H9 (cell line): ENCODE results near the gene ODAD2. TPM values are rescaled to one million over a fixed set of nuclear protein-coding genes. Genes with fewer than 3 reads are reported as not detected.

ENCODE experiments used
- DNase-seq: peaks from one replicate; pipeline ENCODE4 v3.0.0-alpha.2; 2017
- H2AFZ ChIP-seq: one replicate; pipeline ENCODE4 v1.6.1; 2013; ENCODE audit warnings: mild to moderate bottlenecking, low read length, control low read depth, moderate library complexity
- H2AK5ac ChIP-seq: 2 replicates; pipeline ENCODE4 v1.6.1; 2013; ENCODE audit warnings: low read length, control low read depth, mixed read lengths; ENCODE audit not compliant: insufficient read length
- H2BK120ac ChIP-seq: one replicate; pipeline ENCODE4 v1.6.1; 2013; ENCODE audit warnings: low read depth, mild to moderate bottlenecking, low read length, control low read depth, inconsistent platforms; ENCODE audit not compliant: poor library complexity, severe bottlenecking
- H2BK12ac ChIP-seq: 2 replicates; pipeline ENCODE4 v1.6.1; 2013; ENCODE audit warnings: low read length, control low read depth, mixed read lengths, low read depth; ENCODE audit not compliant: insufficient read length
- H2BK15ac ChIP-seq: 2 replicates; pipeline ENCODE4 v1.6.1; 2013; ENCODE audit warnings: low read depth, low read length, control low read depth
- H2BK20ac ChIP-seq: one replicate; pipeline ENCODE4 v1.6.1; 2013; ENCODE audit warnings: low read depth, mild to moderate bottlenecking, low read length, control low read depth, inconsistent platforms; ENCODE audit not compliant: poor library complexity, severe bottlenecking
- H2BK5ac ChIP-seq: 2 replicates; pipeline ENCODE4 v1.6.1; 2013; ENCODE audit warnings: low read length, control low read depth, mixed read lengths; ENCODE audit not compliant: insufficient read length
- H3K14ac ChIP-seq: 2 replicates; pipeline ENCODE4 v1.6.1; 2013; ENCODE audit warnings: low read length, control low read depth; ENCODE audit not compliant: insufficient read depth
- H3K18ac ChIP-seq: 2 replicates; pipeline ENCODE4 v1.6.1; 2013; ENCODE audit warnings: low read depth, mild to moderate bottlenecking, mixed read lengths, low read length, control low read depth; ENCODE audit not compliant: insufficient read length
- H3K23ac ChIP-seq: 2 replicates; pipeline ENCODE4 v1.6.1; 2013; ENCODE audit warnings: low read length, control low read depth, mixed read lengths, low read depth; ENCODE audit not compliant: insufficient read length
- H3K23me2 ChIP-seq: 2 replicates; pipeline ENCODE4 v1.6.1; 2013; ENCODE audit warnings: low read depth, mild to moderate bottlenecking, mixed read lengths, low read length, control low read depth; ENCODE audit not compliant: insufficient read length, poor library complexity, severe bottlenecking
- H3K27ac ChIP-seq: 2 replicates; pipeline ENCODE4 v1.5.1; 2013; ENCODE audit warnings: low read length, control low read depth, mixed read lengths, low read depth; ENCODE audit not compliant: insufficient read length
- H3K27me3 ChIP-seq: 2 replicates; pipeline ENCODE4 v1.6.1; 2013; ENCODE audit warnings: low read length, control low read depth, inconsistent platforms; ENCODE audit not compliant: insufficient read depth
- H3K4ac ChIP-seq: 2 replicates; pipeline ENCODE4 v1.6.1; 2013; ENCODE audit warnings: low read depth, mild to moderate bottlenecking, control low read depth, inconsistent platforms, low read length, moderate library complexity
- H3K4me1 ChIP-seq: 2 replicates; pipeline ENCODE4 v1.6.1; 2013; ENCODE audit warnings: low read length, control low read depth, inconsistent platforms; ENCODE audit not compliant: insufficient read depth
- H3K4me2 ChIP-seq: 2 replicates; pipeline ENCODE4 v1.6.1; 2013; ENCODE audit warnings: low read length, control low read depth, mixed read lengths; ENCODE audit not compliant: insufficient read length, insufficient read depth
- H3K56ac ChIP-seq: 2 replicates; pipeline ENCODE4 v1.6.1; 2013; ENCODE audit warnings: low read depth, mild to moderate bottlenecking, mixed read lengths, low read length, control low read depth; ENCODE audit not compliant: insufficient read length
- H3K79me1 ChIP-seq: 2 replicates; pipeline ENCODE4 v1.6.1; 2013; ENCODE audit warnings: low read depth, mild to moderate bottlenecking, moderate library complexity, low read length, control low read depth, inconsistent platforms; ENCODE audit not compliant: insufficient read depth, poor library complexity, severe bottlenecking
- H3K79me2 ChIP-seq: 2 replicates; pipeline ENCODE4 v1.6.1; 2013; ENCODE audit warnings: low read length, control low read depth, inconsistent platforms; ENCODE audit not compliant: insufficient read depth
- H3K9ac ChIP-seq: 2 replicates; pipeline ENCODE4 v1.6.1; 2013; ENCODE audit warnings: low read length, control low read depth, mixed read lengths; ENCODE audit not compliant: insufficient read length; ENCODE audit errors: extremely low read depth
- H3K9me3 ChIP-seq: one replicate; pipeline ENCODE4 v1.6.1; 2013; ENCODE audit warnings: low read depth, low read length, inconsistent platforms; ENCODE audit not compliant: control insufficient read depth
- H3T11ph ChIP-seq: one replicate; pipeline ENCODE4 v1.6.1; 2013; ENCODE audit warnings: mild to moderate bottlenecking, low read length, control low read depth, inconsistent platforms
- H4K20me1 ChIP-seq: one replicate; pipeline ENCODE4 v1.6.1; 2013; ENCODE audit not compliant: control insufficient read depth, insufficient read length, insufficient read depth
- H4K5ac ChIP-seq: 2 replicates; pipeline ENCODE4 v1.6.1; 2013; ENCODE audit warnings: low read depth, mild to moderate bottlenecking, mixed read lengths, low read length, control low read depth; ENCODE audit not compliant: insufficient read length
- H4K8ac ChIP-seq: replicated peaks from 2 replicates; pipeline ENCODE4 v1.6.1; 2013; ENCODE audit warnings: low read length, control low read depth, mixed read lengths, low read depth; ENCODE audit not compliant: insufficient read length
- H4K91ac ChIP-seq: 2 replicates; pipeline ENCODE4 v1.6.1; 2013; ENCODE audit warnings: low read depth, mild to moderate bottlenecking, moderate library complexity, mixed read lengths, low read length, control low read depth; ENCODE audit not compliant: insufficient read length
- H3K27ac Mint-ChIP-seq, 3 experiments: 2 replicates in 2 of 3; 3 replicates in 1 of 3; pipeline ENCODE4 v1.8.0; 2020 to 2021; ENCODE audit warnings: mixed read lengths in 3 of 3, mild to moderate bottlenecking in 1 of 3, moderate library complexity in 1 of 3
- H3K27me3 Mint-ChIP-seq: 2 replicates; pipeline ENCODE4 v1.8.0; 2021; ENCODE audit warnings: low read depth, mild to moderate bottlenecking, moderate library complexity, mixed read lengths
- H3K36me3 Mint-ChIP-seq, 3 experiments: 2 replicates in 2 of 3; 3 replicates in 1 of 3; pipeline ENCODE4 v1.8.0; 2020 to 2021; ENCODE audit warnings: low read depth in 3 of 3, mixed read lengths in 3 of 3; ENCODE audit not compliant: insufficient read depth in 1 of 3
- H3K4me1 Mint-ChIP-seq, 2 experiments: 2 replicates each; pipeline ENCODE4 v1.8.0; 2020; ENCODE audit warnings: mixed read lengths in 2 of 2
- H3K4me3 Mint-ChIP-seq, 2 experiments: 2 replicates in 1 of 2; 3 replicates in 1 of 2; pipeline ENCODE4 v1.8.0; 2020 to 2021; ENCODE audit warnings: mild to moderate bottlenecking in 2 of 2, mixed read lengths in 2 of 2, moderate library complexity in 1 of 2
- H3K9me3 Mint-ChIP-seq, 2 experiments: 2 replicates in 1 of 2; 3 replicates in 1 of 2; pipeline ENCODE4 v1.8.0; 2020; ENCODE audit warnings: mild to moderate bottlenecking in 2 of 2, mixed read lengths in 2 of 2, moderate library complexity in 1 of 2
- CTCF ChIP-seq: fragments of 200-600 bp; sonication (generic); conservative IDR thresholded peaks from 3 replicates; pipeline ENCODE4 v1.8.0; 2021; ENCODE audit warnings: antibody characterized with exemption, mild to moderate bottlenecking
- WGBS: extraction: QIAGEN DNeasy Blood & Tissue Kit; methylation state at CpG from one replicate; pipeline ENCODE4 v1.1.7; 2013; ENCODE audit warnings: missing lambda C conversion rate, low lambda C conversion rate, mixed read lengths; ENCODE audit not compliant: insufficient read length; ENCODE audit errors: extremely low coverage; 5-methylcytosine and 5-hydroxymethylcytosine counted together
- total RNA-seq: library from RNA; stranded (reverse); gene quantifications from 2 replicates; pipeline ENCODE4 v1.2.1, GENCODE V29; 2021

Gene ODAD2
- total RNA-seq, 1 experiment from 2014 or later = 4.5 TPM

- DNase-seq = no peak
- Histone ChIP-seq H3K23me2 (no peaks in the 10 kb centered on the region), H2AFZ (no peak overlapping the region), H2BK120ac (no peak overlapping the region), H3K4ac (no peak overlapping the region), H3K18ac (no peak overlapping the region), H3K14ac (no peak overlapping the region), H2BK20ac (no peak overlapping the region), H3K23ac (no peak overlapping the region), H3K4me1 (no peaks in the 10 kb centered on the region), H3K9ac (no peak overlapping the region), H3K79me1 (no peaks in the 10 kb centered on the region), H3K79me2 (no peaks in the 10 kb centered on the region), H4K5ac (no peak overlapping the region), H3K4me2 (no peak overlapping the region), H3K56ac (no peak overlapping the region), H3K9me3 (no peaks in the 10 kb centered on the region), H3K27me3 (no peaks in the 10 kb centered on the region), H4K8ac (no peak overlapping the region), H3T11ph (no peak overlapping the region), H4K91ac (no peak overlapping the region), H2BK12ac (no peak overlapping the region), H2AK5ac (no peak overlapping the region), H4K20me1 (no peaks in the 10 kb centered on the region), H3K27ac (no peak overlapping the region), H2BK15ac (no peak overlapping the region), H2BK5ac (no peak overlapping the region)
- no peaks in the 10 kb centered on the region for H3K36me3 Mint-ChIP-seq
- WGBS = no CpG with 5 or more reads among the region's 7 CpGs
- peaks cover 4 to 5% of the 10 kb centered on the region in 2 experiments for H3K4me1 Mint-ChIP-seq
- no peak for TF ChIP-seq CTCF
- no peaks in the 10 kb centered on the region for H3K9me3 Mint-ChIP-seq
- H3K27ac Mint-ChIP-seq = no peak overlapping the region
- no peaks in the 10 kb centered on the region; the same call in 1 of the 2 replicates for H3K27me3 Mint-ChIP-seq
- H3K4me3 Mint-ChIP-seq = no peak overlapping the region
Measured at GRCh38 chr10:27804136-27804535, 194.7 kb downstream of the ODAD2 start.
